HTR-8/SVneo (cell line): ENCODE measurements around the gene RHBDF2.

Experiments used
- DNase-seq: peaks from one replicate; pipeline ENCODE4 v3.0.0; 2011; ENCODE audit warnings: low spot score, mixed read lengths; ENCODE audit not compliant: insufficient read length
- FAIRE-seq: peaks from 2 replicates; lab custom pipeline; 2011; peaks lifted over from hg19 to GRCh38; lab: Jason Lieb, UNC

Gene RHBDF2

GRCh38 chr17:76469076-76469990 is 31.9 kb downstream of the RHBDF2 start:
- peak; percentile 16 for FAIRE-seq
- DNase-seq: no peak

GRCh38 chr17:76468634-76469010 is 32.6 kb downstream of the RHBDF2 start:
- no peak for FAIRE-seq
- DNase-seq: no peak

- DNase-seq (no peak), FAIRE-seq (no peak)
Measured at GRCh38 chr17:76467809-76468633, 33.2 kb downstream of the RHBDF2 start.

GRCh38 chr17:76467366-76467765 is 33.9 kb downstream of the RHBDF2 start, which contains the start of gene AANAT:
TSS of gene AANAT (plus strand) at chr17:76467603. CDS start at chr17:76468747, 1,144 bp downstream.
- FAIRE-seq (no peak), DNase-seq (no peak)

- FAIRE-seq (peak; percentile 44), DNase-seq (no peak)
Measured at GRCh38 chr17:76466775-76467130, 34.5 kb downstream of the RHBDF2 start.

GRCh38 chr17:76462556-76463290 is 38.5 kb downstream of the RHBDF2 start:
- no peak for DNase-seq
- FAIRE-seq: no peak

- FAIRE-seq (no peak), DNase-seq (no peak)
Measured at GRCh38 chr17:76461765-76462555, 39.3 kb downstream of the RHBDF2 start.

GRCh38 chr17:76459674-76460073 is 41.5 kb downstream of the RHBDF2 start:
- no peak for DNase-seq
- no peak for FAIRE-seq

GRCh38 chr17:76458580-76459490 is 42.4 kb downstream of the RHBDF2 start:
- peak; percentile 76 for DNase-seq
- peak; percentile 33 for FAIRE-seq

GRCh38 chr17:76453431-76453743 is 47.8 kb downstream of the RHBDF2 start:
- no peak for DNase-seq
- no peak for FAIRE-seq

- peak; percentile 97 for DNase-seq
- peak; percentile 89 for FAIRE-seq
Measured at GRCh38 chr17:76452660-76453430, 48.4 kb downstream of the RHBDF2 start, which contains the start of gene UBE2O. TSS of gene UBE2O (minus strand) at chr17:76453152. CDS start at chr17:76453141, 11 bp downstream.

GRCh38 chr17:76452127-76452659 is 49.0 kb downstream of the RHBDF2 start:
- DNase-seq: no peak
- FAIRE-seq: no peak

- DNase-seq (no peak), FAIRE-seq (no peak)
Measured at GRCh38 chr17:76451506-76451905, 49.7 kb downstream of the RHBDF2 start.

GRCh38 chr17:76449126-76449525 is 52.1 kb downstream of the RHBDF2 start:
- FAIRE-seq: no peak
- no peak for DNase-seq

- DNase-seq (no peak), FAIRE-seq (no peak)
Measured at GRCh38 chr17:76447931-76448652, 53.1 kb downstream of the RHBDF2 start.

GRCh38 chr17:76446449-76447231 is 54.6 kb downstream of the RHBDF2 start:
- peak; percentile 79 for FAIRE-seq

More at GRCh38 chr17:76446449-76447231, 54.6 kb downstream of the RHBDF2 start:
- peak; percentile 88 for DNase-seq
